ENCODE results near the gene CIBAR2. TPM values are rescaled to one million over a fixed set of nuclear protein-coding genes. Genes with fewer than 3 reads are reported as not detected.
A peak's percentile ranks its signal among the peaks of the same experiment; 100 is the strongest.

CIBAR2 gene
- total RNA-seq, 4 donors from 2014 or later, result 0.79 TPM; not detected in 3

GRCh38 chr16:85133290-85133599 lies 21.0 kb upstream of the CIBAR2 start:
- no peak for DNase-seq
- WGBS, 2 donors (ENCODE audit: low coverage in 1 of 2), result 79% methylated on average over 1 of the region's 1 CpG; no CpG with 5 or more reads in 1 of the 2 donors
- intact Hi-C loops (cut with DNase I; ENCODE audit: low total_unique reads), result no loop called here
- TF ChIP-seq, protein P1, sequence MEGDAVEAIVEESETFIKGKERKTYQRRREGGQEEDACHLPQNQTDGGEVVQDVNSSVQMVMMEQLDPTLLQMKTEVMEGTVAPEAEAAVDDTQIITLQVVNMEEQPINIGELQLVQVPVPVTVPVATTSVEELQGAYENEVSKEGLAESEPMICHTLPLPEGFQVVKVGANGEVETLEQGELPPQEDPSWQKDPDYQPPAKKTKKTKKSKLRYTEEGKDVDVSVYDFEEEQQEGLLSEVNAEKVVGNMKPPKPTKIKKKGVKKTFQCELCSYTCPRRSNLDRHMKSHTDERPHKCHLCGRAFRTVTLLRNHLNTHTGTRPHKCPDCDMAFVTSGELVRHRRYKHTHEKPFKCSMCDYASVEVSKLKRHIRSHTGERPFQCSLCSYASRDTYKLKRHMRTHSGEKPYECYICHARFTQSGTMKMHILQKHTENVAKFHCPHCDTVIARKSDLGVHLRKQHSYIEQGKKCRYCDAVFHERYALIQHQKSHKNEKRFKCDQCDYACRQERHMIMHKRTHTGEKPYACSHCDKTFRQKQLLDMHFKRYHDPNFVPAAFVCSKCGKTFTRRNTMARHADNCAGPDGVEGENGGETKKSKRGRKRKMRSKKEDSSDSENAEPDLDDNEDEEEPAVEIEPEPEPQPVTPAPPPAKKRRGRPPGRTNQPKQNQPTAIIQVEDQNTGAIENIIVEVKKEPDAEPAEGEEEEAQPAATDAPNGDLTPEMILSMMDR (IDR thresholded peaks at IDR 0.05), result no peak
- no peak for TF ChIP-seq POLR2A (IDR thresholded peaks at IDR 0.05)
- TF ChIP-seq POLR2AphosphoS5 (IDR thresholded peaks at IDR 0.05), result no peak
- TF ChIP-seq EP300 (IDR thresholded peaks at IDR 0.05; ENCODE audit: low read depth), result no peak
- Histone ChIP-seq H3K27ac (no peak overlapping the region), H3K4me1 (peaks cover 22 to 46% (median 23%) of the 10 kb centered on the region in 4 donors), H3K4me3 (no peak overlapping the region), H3K36me3 (no peaks in the 10 kb centered on the region), H3K27me3 (peaks cover 5% of the 10 kb centered on the region), H3K9me3 (no peaks in the 10 kb centered on the region)
- in situ Hi-C loops (cut with MboI; ENCODE audit: low pct_ligation_motif_present in 1 of 4, low pct_unique_long_range_greater_than_20kb in 1 of 4, low sequenced_read_pairs in 3 of 4), result no loop called here

GRCh38 chr16:85132456-85133289 lies 20.4 kb upstream of the CIBAR2 start:
- 90 to 92% methylated on average over 5 to 20 of the region's 20 CpGs for WGBS, 2 donors (ENCODE audit: low coverage in 1 of 2)
- Histone ChIP-seq H3K4me3 (no peak overlapping the region), H3K36me3 (no peaks in the 10 kb centered on the region), H3K9me3 (no peaks in the 10 kb centered on the region), H3K27ac (no peak overlapping the region), H3K27me3 (peaks cover 1% of the 10 kb centered on the region), H3K4me1 (peaks cover 18 to 41% (median 20%) of the 10 kb centered on the region in 4 donors)
- in situ Hi-C loops (cut with MboI; ENCODE audit: low pct_ligation_motif_present in 1 of 4, low pct_unique_long_range_greater_than_20kb in 1 of 4, low sequenced_read_pairs in 3 of 4), result no loop called here
- intact Hi-C loops (cut with DNase I; ENCODE audit: low total_unique reads), result no loop called here
- no peak for DNase-seq
- TF ChIP-seq EP300 (IDR thresholded peaks at IDR 0.05; ENCODE audit: low read depth), result no peak
- TF ChIP-seq POLR2A (IDR thresholded peaks at IDR 0.05), result no peak
- TF ChIP-seq, protein P1 (IDR thresholded peaks at IDR 0.05), result no peak
- TF ChIP-seq POLR2AphosphoS5 (IDR thresholded peaks at IDR 0.05), result no peak

GRCh38 chr16:85130705-85131028 lies 18.4 kb upstream of the CIBAR2 start:
- in situ Hi-C loops (cut with MboI; ENCODE audit: low pct_ligation_motif_present in 1 of 4, low pct_unique_long_range_greater_than_20kb in 1 of 4, low sequenced_read_pairs in 3 of 4), result no loop called here
- Histone ChIP-seq H3K4me1 (peaks cover 10 to 33% (median 17%) of the 10 kb centered on the region in 4 donors), H3K27ac (peak overlapping the region; percentile 64 to 81 (median 72)), H3K9me3 (no peaks in the 10 kb centered on the region), H3K27me3 (no peaks in the 10 kb centered on the region), H3K36me3 (no peaks in the 10 kb centered on the region), H3K4me3 (no peak overlapping the region)
- intact Hi-C loops (cut with DNase I; ENCODE audit: low total_unique reads), result no loop called here
- TF ChIP-seq POLR2AphosphoS5 (IDR thresholded peaks at IDR 0.05) (no peak), EP300 (IDR thresholded peaks at IDR 0.05; ENCODE audit: low read depth) (no peak), POLR2A (IDR thresholded peaks at IDR 0.05) (no peak)
- TF ChIP-seq, protein P1 (IDR thresholded peaks at IDR 0.05), result no peak
- DNase-seq, result no peak
- 85% methylated on average over 5 of the region's 5 CpGs; no CpG with 5 or more reads in 1 of the 2 donors for WGBS, 2 donors (ENCODE audit: low coverage in 1 of 2)

- no peaks in the 10 kb centered on the region for H3K36me3 ChIP-seq
- H3K9me3 ChIP-seq, result no peaks in the 10 kb centered on the region
- H3K4me3 ChIP-seq, result no peak overlapping the region
- intact Hi-C loops (cut with DNase I; ENCODE audit: low total_unique reads), result loop anchor here (5.0 kb wide), 1 partner anchor 487 kb away; no protein-coding TSS in a partner anchor
- H3K27ac ChIP-seq, result peak overlapping the region; percentile 64 to 81 (median 72)
- in situ Hi-C loops (cut with MboI; ENCODE audit: low pct_ligation_motif_present in 1 of 4, low pct_unique_long_range_greater_than_20kb in 1 of 4, low sequenced_read_pairs in 3 of 4), result no loop called here
- no peaks in the 10 kb centered on the region for H3K27me3 ChIP-seq
- TF ChIP-seq EP300 (IDR thresholded peaks at IDR 0.05; ENCODE audit: low read depth) (no peak), POLR2AphosphoS5 (IDR thresholded peaks at IDR 0.05) (no peak), POLR2A (IDR thresholded peaks at IDR 0.05) (no peak)
- TF ChIP-seq, protein P1 (IDR thresholded peaks at IDR 0.05), result no peak
- 37 to 39% methylated on average over 9 to 15 of the region's 15 CpGs for WGBS, 2 donors (ENCODE audit: low coverage in 1 of 2)
- DNase-seq, result no peak
- peaks cover 10 to 35% (median 16%) of the 10 kb centered on the region in 4 donors for H3K4me1 ChIP-seq
Observed at GRCh38 chr16:85129876-85130704, 17.8 kb upstream of the CIBAR2 start.
